ENCODE data around the gene EYA2. TPM values are rescaled to one million over a fixed set of nuclear protein-coding genes. Genes with fewer than 3 reads are reported as not detected.

EYA2 gene
- total and polyA plus RNA-seq, 4 donors = 1.6 to 4.4 (median 2.1) TPM

DNA sequence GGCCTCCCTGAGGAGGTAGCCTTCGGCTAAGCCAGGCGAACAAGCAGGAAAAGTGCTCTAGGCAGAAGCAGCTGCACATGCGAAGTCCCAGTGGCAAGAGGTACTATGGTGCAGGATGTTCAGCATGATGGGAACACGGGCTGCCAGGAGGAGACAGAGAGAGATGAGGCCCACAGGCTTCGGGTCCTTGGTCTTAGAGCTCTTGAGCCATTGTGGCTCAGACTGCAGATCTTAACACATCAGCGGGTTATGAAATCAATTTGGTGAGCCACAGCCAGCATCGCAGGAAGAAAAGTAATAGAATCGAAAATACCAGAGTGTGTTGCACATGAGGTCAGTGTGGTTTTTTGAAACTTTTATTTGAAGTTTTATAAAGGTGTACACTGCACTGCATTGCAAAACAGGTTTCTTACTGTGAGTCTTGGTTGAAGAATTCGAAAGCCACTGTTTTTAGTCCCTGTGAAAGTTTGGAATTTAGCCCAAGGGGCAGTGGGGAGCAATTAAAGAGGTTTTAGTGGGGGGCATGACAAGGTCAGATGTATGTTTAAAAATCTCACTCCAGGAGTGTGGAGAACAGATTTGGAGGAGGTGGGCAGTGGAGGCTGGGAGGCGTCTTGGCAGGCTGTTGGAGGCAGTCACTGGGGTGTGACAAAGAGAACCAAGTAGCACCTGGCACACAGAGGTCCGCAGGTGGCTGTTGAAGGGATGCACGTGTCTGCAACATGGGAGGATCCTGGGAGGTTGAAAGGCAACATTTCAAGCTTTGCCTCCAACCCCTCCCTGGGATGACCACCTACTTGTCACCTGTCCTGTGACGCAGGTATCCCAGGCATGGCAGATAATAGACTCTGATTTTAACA, 69.3 kb downstream of the EYA2 start:
- TF ChIP-seq, protein P1, sequence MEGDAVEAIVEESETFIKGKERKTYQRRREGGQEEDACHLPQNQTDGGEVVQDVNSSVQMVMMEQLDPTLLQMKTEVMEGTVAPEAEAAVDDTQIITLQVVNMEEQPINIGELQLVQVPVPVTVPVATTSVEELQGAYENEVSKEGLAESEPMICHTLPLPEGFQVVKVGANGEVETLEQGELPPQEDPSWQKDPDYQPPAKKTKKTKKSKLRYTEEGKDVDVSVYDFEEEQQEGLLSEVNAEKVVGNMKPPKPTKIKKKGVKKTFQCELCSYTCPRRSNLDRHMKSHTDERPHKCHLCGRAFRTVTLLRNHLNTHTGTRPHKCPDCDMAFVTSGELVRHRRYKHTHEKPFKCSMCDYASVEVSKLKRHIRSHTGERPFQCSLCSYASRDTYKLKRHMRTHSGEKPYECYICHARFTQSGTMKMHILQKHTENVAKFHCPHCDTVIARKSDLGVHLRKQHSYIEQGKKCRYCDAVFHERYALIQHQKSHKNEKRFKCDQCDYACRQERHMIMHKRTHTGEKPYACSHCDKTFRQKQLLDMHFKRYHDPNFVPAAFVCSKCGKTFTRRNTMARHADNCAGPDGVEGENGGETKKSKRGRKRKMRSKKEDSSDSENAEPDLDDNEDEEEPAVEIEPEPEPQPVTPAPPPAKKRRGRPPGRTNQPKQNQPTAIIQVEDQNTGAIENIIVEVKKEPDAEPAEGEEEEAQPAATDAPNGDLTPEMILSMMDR (IDR thresholded peaks at IDR 0.05; ENCODE audit: control extremely low read depth, extremely low read depth) = no peak
- H3K9ac ChIP-seq (ENCODE audit: insufficient read depth in 1 of 2, low read length in 2 of 2) = no peak overlapping the region
- 69 to 79% methylated on average over 13 of the region's 13 CpGs for WGBS, 2 donors
- ATAC-seq (ENCODE audit: insufficient read depth, low FRiP score) (no peak), DNase-seq (no peak)
- no peak overlapping the region for H3K27ac ChIP-seq (ENCODE audit: low read depth in 1 of 2, low read length in 1 of 2)
- H3K27me3 ChIP-seq (ENCODE audit: control insufficient read depth in 3 of 3, insufficient read depth in 3 of 3, low read length in 2 of 3) = no peaks in the 10 kb centered on the region
- H3K4me1 ChIP-seq (ENCODE audit: control insufficient read depth in 5 of 5, insufficient read depth in 5 of 5, low read length in 5 of 5) = no peaks in the 10 kb centered on the region
- H3K4me3 ChIP-seq = no peak overlapping the region
- peaks cover 0 to 5% (median 0%) of the 10 kb centered on the region in 4 donors for H3K9me3 ChIP-seq (ENCODE audit: control insufficient read depth in 4 of 4, insufficient read depth in 3 of 4, low read length in 3 of 4)
- H3K36me3 ChIP-seq (ENCODE audit: control insufficient read depth in 4 of 4, insufficient read depth in 4 of 4, low read length in 4 of 4) = no peaks in the 10 kb centered on the region

DNA sequence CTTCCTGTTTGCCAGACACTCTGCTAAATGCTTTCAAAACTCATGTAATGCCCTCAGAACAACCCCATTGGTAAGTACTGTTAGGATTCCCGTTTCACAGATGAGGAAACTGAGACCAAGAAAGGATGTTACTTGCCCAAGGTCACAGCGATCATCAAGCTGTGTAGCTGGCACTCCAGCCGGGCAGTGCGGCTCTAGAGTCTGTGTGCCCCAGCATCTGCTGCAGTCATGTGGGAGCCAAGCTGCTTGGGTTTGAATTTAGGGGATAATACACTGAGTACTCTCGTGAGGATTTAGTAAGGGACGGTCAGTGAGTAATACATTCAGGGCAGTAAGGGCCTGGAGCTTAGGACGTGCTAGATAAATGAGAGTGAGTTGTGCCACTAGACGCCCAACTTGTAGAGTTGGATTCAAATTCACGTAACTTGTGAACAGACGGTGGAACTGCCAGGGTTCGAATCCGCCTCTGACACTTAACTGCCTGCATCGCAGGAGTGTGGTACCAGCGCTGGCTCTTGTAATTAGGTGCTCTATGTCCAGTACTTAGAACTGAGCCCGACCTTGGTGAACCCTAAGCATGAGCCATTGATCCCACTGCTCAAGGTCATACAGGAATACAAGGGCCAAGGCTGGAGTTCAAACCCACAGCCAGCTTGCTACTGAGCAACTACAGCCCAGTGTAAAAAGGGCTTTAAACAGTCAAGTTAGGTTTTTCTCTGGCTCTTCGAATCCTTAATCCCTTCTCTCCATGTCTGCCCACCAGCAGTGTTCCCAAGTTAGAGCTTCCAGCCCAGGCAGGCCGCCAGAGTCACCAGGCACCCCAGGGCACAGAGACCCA, 70.2 kb downstream of the EYA2 start:
- DNase-seq (no peak), ATAC-seq (ENCODE audit: insufficient read depth, low FRiP score) (no peak)
- no peaks in the 10 kb centered on the region for H3K27me3 ChIP-seq (ENCODE audit: control insufficient read depth in 3 of 3, insufficient read depth in 3 of 3, low read length in 2 of 3)
- no peaks in the 10 kb centered on the region for H3K4me1 ChIP-seq (ENCODE audit: control insufficient read depth in 5 of 5, insufficient read depth in 5 of 5, low read length in 5 of 5)
- H3K27ac ChIP-seq (ENCODE audit: low read depth in 1 of 2, low read length in 1 of 2) = no peak overlapping the region
- H3K4me3 ChIP-seq = no peak overlapping the region
- TF ChIP-seq, protein P1 (IDR thresholded peaks at IDR 0.05; ENCODE audit: control extremely low read depth, extremely low read depth) = no peak
- H3K9me3 ChIP-seq (ENCODE audit: control insufficient read depth in 4 of 4, insufficient read depth in 3 of 4, low read length in 3 of 4) = peaks cover 0 to 5% (median 0%) of the 10 kb centered on the region in 4 donors
- no peaks in the 10 kb centered on the region for H3K36me3 ChIP-seq (ENCODE audit: control insufficient read depth in 4 of 4, insufficient read depth in 4 of 4, low read length in 4 of 4)
- no peak overlapping the region for H3K9ac ChIP-seq (ENCODE audit: insufficient read depth in 1 of 2, low read length in 2 of 2)
- 91 to 93% methylated on average over 17 of the region's 17 CpGs for WGBS, 2 donors

DNA sequence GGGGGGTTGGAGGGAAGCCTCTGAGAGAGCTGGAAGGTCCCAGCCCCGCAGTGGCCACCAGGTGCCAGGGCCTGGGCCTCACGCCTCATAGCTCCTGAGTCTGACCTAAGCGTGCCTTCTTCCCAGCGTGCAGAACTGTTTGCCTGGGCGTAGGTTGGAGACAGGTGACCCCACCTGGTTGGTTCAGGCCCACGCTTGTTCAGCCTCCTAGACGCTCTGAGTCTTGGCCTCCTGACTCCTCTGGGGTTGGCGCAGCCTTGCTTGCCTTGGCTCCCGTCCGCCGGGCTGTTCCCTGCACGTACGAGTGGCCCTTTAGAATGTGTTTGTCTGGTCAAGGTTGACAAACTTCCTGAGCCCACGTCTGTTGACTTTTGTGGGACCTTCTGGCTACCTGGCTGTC, 70.8 kb downstream of the EYA2 start:
- H3K36me3 ChIP-seq (ENCODE audit: control insufficient read depth in 4 of 4, insufficient read depth in 4 of 4, low read length in 4 of 4) = no peaks in the 10 kb centered on the region
- H3K4me1 ChIP-seq (ENCODE audit: control insufficient read depth in 5 of 5, insufficient read depth in 5 of 5, low read length in 5 of 5) = no peaks in the 10 kb centered on the region
- H3K9me3 ChIP-seq (ENCODE audit: control insufficient read depth in 4 of 4, insufficient read depth in 3 of 4, low read length in 3 of 4) = peaks cover 0 to 5% (median 0%) of the 10 kb centered on the region in 4 donors
- H3K27me3 ChIP-seq (ENCODE audit: control insufficient read depth in 3 of 3, insufficient read depth in 3 of 3, low read length in 2 of 3) = no peaks in the 10 kb centered on the region
- WGBS, 2 donors = 76 to 91% methylated on average over 14 of the region's 14 CpGs
- no peak overlapping the region for H3K9ac ChIP-seq (ENCODE audit: insufficient read depth in 1 of 2, low read length in 2 of 2)
- TF ChIP-seq, protein P1 (IDR thresholded peaks at IDR 0.05; ENCODE audit: control extremely low read depth, extremely low read depth) = no peak
- ATAC-seq (ENCODE audit: insufficient read depth, low FRiP score) (no peak), DNase-seq (no peak)
- H3K27ac ChIP-seq (ENCODE audit: low read depth in 1 of 2, low read length in 1 of 2) = no peak overlapping the region
- H3K4me3 ChIP-seq = no peak overlapping the region
